Right lobe of liver (tissue), 6 donors: ENCODE results near the gene HCN1. TPM values are rescaled to one million over a fixed set of nuclear protein-coding genes. Genes with fewer than 3 reads are reported as not detected.

Source experiments
- ATAC-seq, 4 donors: fragments of 200-7000 bp; cut with Tn5 transposase; one replicate each; pipeline ENCODE4 v1.9.1; 2020; ENCODE audit warnings: mild to moderate bottlenecking in 4 of 4, moderate library complexity in 4 of 4
- DNase-seq, 3 donors: peaks; one replicate each; pipeline ENCODE4 v3.0.0-alpha.2; 2020
- H3K27ac ChIP-seq, 3 donors: fragments of 200-600 bp; one replicate each; pipeline ENCODE4 v1.8.0; 2022
- H3K27me3 ChIP-seq, 2 donors: fragments of 200-600 bp; one replicate each; pipeline ENCODE4 v1.8.0; 2022
- H3K36me3 ChIP-seq, 4 donors: fragments of 200-600 bp; sonication (generic) in 1 of 4; one replicate each; pipeline versions ENCODE4 v1.5.1 to v1.8.0; 2017 to 2022; ENCODE audit warnings: control low read depth in 1 of 4
- H3K4me1 ChIP-seq, 4 donors: fragments of 200-600 bp; sonication (generic) in 1 of 4; one replicate each; pipeline versions ENCODE4 v1.5.1 to v1.8.0; 2017 to 2022; ENCODE audit warnings: control low read depth in 1 of 4
- H3K4me3 ChIP-seq, 3 donors: fragments of 200-600 bp; one replicate each; pipeline ENCODE4 v1.8.0; 2022
- H3K9me3 ChIP-seq, 4 donors: fragments of 200-600 bp; sonication (generic) in 1 of 4; one replicate each; pipeline versions ENCODE4 v1.5.1 to v1.8.0; 2017 to 2022; ENCODE audit warnings: control low read depth in 1 of 4
- POLR2A ChIP-seq: fragments of 450-650 bp; IDR thresholded peaks from one replicate; pipeline ENCODE4 v1.6.1; 2017; ENCODE audit warnings: antibody characterized with exemption, mild to moderate bottlenecking
- WGBS: methylation state at CpG from one replicate; pipeline ENCODE4 v1.1.6; 2018; ENCODE audit warnings: low coverage, low lambda C conversion rate; ENCODE audit not compliant: insufficient coverage; ENCODE audit errors: missing lambda C conversion rate; 5-methylcytosine and 5-hydroxymethylcytosine counted together
- intact Hi-C, 2 donors: fragments of 100-400 bp; cut with DNase I; formaldehyde crosslinking; loops; one replicate each; pipeline versions ENCODE4 v1.11.2 to v1.14.1; 2022
- total RNA-seq, 6 experiments: library from RNA; depleted of rRNA in 2 of 6; stranded (reverse); fragments of >200 nt in 2 of 6; fragmentation: NEBNext Ultra II Directional in 3 of 6; extraction: Animal tissue kit (Norgen Biotek cat#: 25700) in 3 of 6; gene quantifications; one replicate each; pipeline versions ENCODE4 v1.1.0 to v1.2.4, GENCODE V29; 2016 to 2023
- TF ChIP-seq, protein P1 (sequence below), 4 donors: fragments of 200-600 bp in 3 of 4; fragments of 450-650 bp in 1 of 4; IDR thresholded peaks; one replicate each; pipeline versions ENCODE4 v1.5.1 to v1.8.0; 2016 to 2022; ENCODE audit warnings: antibody characterized with exemption in 4 of 4, mild to moderate bottlenecking in 2 of 4
- donor health status: DM: no; HTN: yes; CAD: no.
- donor health status: DM: no; HTN: no; CAD: no.
- donor health status: DM: no; HTN: no; CAD: no.
- donor health status: DM: no; HTN: yes; CAD: no.
- donor health status: DM: no; HTN: yes; CAD: no.

HCN1 gene
- total RNA-seq, 6 experiments from 2014 or later = 0.09 to 0.12 TPM; not detected in 4

DNA sequence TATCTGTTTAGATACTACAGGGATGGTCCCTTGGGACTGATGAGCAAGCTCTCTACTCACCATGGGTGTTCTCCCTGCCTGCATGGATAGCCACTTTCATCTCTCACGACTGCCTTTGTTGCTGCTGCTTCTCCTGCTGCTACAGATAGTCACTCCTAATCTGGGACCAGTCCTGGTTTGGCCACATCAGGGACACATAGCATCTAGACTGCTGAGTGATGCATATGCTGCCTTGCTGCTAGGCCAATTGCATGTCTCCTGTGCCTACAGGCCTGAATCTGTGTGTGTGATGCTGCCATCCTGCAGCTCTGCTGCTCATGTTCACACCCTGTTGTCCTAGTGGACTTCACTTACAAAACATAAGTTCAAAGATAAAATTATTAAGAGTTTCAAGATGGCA lies 297.1 kb downstream of the HCN1 start:
- no peaks in the 10 kb centered on the region for H3K4me1 ChIP-seq
- no peak for DNase-seq
- no peak for TF ChIP-seq POLR2A
- TF ChIP-seq, protein P1, sequence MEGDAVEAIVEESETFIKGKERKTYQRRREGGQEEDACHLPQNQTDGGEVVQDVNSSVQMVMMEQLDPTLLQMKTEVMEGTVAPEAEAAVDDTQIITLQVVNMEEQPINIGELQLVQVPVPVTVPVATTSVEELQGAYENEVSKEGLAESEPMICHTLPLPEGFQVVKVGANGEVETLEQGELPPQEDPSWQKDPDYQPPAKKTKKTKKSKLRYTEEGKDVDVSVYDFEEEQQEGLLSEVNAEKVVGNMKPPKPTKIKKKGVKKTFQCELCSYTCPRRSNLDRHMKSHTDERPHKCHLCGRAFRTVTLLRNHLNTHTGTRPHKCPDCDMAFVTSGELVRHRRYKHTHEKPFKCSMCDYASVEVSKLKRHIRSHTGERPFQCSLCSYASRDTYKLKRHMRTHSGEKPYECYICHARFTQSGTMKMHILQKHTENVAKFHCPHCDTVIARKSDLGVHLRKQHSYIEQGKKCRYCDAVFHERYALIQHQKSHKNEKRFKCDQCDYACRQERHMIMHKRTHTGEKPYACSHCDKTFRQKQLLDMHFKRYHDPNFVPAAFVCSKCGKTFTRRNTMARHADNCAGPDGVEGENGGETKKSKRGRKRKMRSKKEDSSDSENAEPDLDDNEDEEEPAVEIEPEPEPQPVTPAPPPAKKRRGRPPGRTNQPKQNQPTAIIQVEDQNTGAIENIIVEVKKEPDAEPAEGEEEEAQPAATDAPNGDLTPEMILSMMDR (IDR thresholded peaks at IDR 0.05) = no peak
- no peak overlapping the region for H3K4me3 ChIP-seq
- H3K36me3 ChIP-seq = peaks cover 0 to 2% (median 0%) of the 10 kb centered on the region in 4 donors
- 0% methylated on average over 1 of the region's 1 CpG for WGBS
- H3K27ac ChIP-seq = no peak overlapping the region
- H3K27me3 ChIP-seq = no peaks in the 10 kb centered on the region
- intact Hi-C loops = no loop called here
- H3K9me3 ChIP-seq = no peaks in the 10 kb centered on the region
- no peak for ATAC-seq

DNA sequence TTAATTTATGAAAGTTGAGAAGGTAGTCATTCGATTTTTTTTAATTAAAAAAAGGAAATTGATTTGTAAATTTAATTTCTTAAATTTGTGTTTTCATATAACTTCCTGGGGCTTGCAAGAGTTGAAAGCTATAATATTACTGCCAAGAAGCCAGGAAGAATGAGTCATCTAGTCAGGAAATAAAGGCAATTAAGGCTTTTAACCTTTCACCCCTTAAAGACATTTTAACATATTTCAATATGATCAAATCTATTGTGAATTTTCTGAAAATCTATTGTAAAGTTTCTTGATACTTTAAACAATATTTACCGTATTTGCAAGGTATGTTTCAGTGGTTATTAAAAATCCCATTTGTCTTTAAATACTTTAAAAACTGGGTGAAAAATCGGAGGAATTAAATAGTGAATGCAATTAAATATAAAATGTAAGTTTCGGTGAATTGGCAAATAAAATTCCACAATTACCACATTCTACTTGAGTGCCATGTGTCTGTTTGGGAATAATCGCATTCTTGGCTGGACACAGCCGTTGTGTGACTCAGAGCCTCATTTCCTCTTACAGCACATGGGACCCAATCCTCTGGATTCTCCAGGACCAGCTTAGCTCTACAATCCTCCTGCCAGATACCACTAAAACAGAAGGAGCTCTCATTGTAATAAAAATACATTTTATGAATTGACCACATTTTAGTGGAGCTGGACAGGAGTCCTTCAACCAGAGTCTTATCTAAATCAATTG lies 310.7 kb downstream of the HCN1 start:
- 54% methylated on average over 6 of the region's 6 CpGs for WGBS
- TF ChIP-seq, protein P1 (IDR thresholded peaks at IDR 0.05) = no peak
- no peak for TF ChIP-seq POLR2A
- H3K4me3 ChIP-seq = no peak overlapping the region
- ATAC-seq (peak; percentile 27 to 78 (median 47)), DNase-seq (no peak)
- H3K36me3 ChIP-seq = no peaks in the 10 kb centered on the region
- no peaks in the 10 kb centered on the region for H3K4me1 ChIP-seq
- H3K9me3 ChIP-seq = no peaks in the 10 kb centered on the region
- intact Hi-C loops = no loop called here
- no peaks in the 10 kb centered on the region for H3K27me3 ChIP-seq
- H3K27ac ChIP-seq = no peak overlapping the region

DNA sequence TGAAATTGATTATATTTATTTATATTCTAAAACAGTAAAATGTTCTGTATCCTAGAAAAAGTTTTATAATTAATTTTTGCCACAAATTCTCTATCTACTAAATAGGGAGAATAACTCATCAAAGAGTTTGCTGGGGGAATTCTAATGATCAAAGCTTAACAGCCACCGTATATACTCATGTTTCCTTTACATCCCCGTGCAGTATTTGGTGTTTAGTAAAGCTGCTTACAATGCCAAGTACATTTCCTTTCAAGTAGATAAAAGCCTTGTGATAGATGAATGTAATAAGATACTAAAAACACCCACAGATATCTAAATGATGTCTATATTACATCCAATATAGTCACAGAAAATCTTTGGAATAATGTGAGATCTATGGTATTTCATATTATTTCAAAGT lies 312.2 kb downstream of the HCN1 start:
- no peak overlapping the region for H3K27ac ChIP-seq
- H3K9me3 ChIP-seq = no peaks in the 10 kb centered on the region
- TF ChIP-seq, protein P1 (IDR thresholded peaks at IDR 0.05) = no peak
- no peak for TF ChIP-seq POLR2A
- H3K4me1 ChIP-seq = no peaks in the 10 kb centered on the region
- no peaks in the 10 kb centered on the region for H3K27me3 ChIP-seq
- no peaks in the 10 kb centered on the region for H3K36me3 ChIP-seq
- intact Hi-C loops = no loop called here
- 43% methylated on average over 2 of the region's 2 CpGs for WGBS
- no peak for ATAC-seq
- no peak for DNase-seq
- H3K4me3 ChIP-seq = no peak overlapping the region

- no peak overlapping the region for H3K4me3 ChIP-seq
- no peak for ATAC-seq
- H3K4me1 ChIP-seq = no peaks in the 10 kb centered on the region
- no peaks in the 10 kb centered on the region for H3K9me3 ChIP-seq
- H3K36me3 ChIP-seq = no peaks in the 10 kb centered on the region
- 58% methylated on average over 2 of the region's 2 CpGs for WGBS
- intact Hi-C loops = no loop called here
- no peak overlapping the region for H3K27ac ChIP-seq
- TF ChIP-seq, protein P1 (IDR thresholded peaks at IDR 0.05) = no peak
- TF ChIP-seq POLR2A = no peak
- DNase-seq = no peak
- H3K27me3 ChIP-seq = no peaks in the 10 kb centered on the region
Observed at GRCh38 chr5:45382583-45382982, 313.6 kb downstream of the HCN1 start.
